ENCODE results near the gene GPR4. TPM values are rescaled to one million over a fixed set of nuclear protein-coding genes. Genes with fewer than 3 reads are reported as not detected.
"Not testable (repeated sequence)": the region's sequence is repeated elsewhere in the genome, so short reads cannot be mapped to it uniquely, and the experiment has no call there.

GPR4 gene
- total and polyA plus RNA-seq, 8 donors = 2.4 to 9.5 (median 4.4) TPM

DNA sequence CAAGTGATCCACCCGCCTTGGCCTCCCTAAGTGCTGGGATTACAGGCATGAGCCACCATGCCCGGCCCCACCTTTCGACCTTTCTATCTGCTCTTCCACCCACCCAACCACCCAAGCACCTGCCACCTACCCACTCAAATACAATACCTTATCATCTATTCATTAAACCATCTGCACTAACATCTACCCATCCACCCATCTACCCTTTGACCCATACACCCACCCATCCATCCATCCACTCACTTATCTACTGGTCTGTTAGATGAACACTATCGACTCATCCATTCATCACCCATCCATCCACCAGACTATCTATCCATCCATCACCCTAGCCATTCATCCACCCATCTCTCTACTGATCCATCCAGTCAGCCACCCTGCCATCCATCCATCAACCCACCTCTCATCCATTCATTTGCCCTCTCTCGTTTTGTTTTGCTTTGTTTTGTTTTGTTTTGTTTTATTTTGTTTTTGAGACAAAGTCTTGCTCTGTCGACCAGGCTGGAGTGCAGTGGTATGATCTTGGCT, 20.0 kb upstream of the GPR4 start:
- H3K4me1 ChIP-seq = no peaks in the 10 kb centered on the region
- no peak for ATAC-seq
- H3K27ac ChIP-seq = no peak overlapping the region
- DNase-seq = no peak
- H3K4me3 ChIP-seq = no peak overlapping the region
- no peaks in the 10 kb centered on the region for H3K9me3 ChIP-seq
- intact Hi-C loops (cut with DNase I) = no loop called here
- TF ChIP-seq, protein P1, sequence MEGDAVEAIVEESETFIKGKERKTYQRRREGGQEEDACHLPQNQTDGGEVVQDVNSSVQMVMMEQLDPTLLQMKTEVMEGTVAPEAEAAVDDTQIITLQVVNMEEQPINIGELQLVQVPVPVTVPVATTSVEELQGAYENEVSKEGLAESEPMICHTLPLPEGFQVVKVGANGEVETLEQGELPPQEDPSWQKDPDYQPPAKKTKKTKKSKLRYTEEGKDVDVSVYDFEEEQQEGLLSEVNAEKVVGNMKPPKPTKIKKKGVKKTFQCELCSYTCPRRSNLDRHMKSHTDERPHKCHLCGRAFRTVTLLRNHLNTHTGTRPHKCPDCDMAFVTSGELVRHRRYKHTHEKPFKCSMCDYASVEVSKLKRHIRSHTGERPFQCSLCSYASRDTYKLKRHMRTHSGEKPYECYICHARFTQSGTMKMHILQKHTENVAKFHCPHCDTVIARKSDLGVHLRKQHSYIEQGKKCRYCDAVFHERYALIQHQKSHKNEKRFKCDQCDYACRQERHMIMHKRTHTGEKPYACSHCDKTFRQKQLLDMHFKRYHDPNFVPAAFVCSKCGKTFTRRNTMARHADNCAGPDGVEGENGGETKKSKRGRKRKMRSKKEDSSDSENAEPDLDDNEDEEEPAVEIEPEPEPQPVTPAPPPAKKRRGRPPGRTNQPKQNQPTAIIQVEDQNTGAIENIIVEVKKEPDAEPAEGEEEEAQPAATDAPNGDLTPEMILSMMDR (IDR thresholded peaks at IDR 0.05) = no peak
- peaks cover 0 to 96% of the 10 kb centered on the region in 2 donors for H3K36me3 ChIP-seq
- H3K27me3 ChIP-seq = no peaks in the 10 kb centered on the region

DNA sequence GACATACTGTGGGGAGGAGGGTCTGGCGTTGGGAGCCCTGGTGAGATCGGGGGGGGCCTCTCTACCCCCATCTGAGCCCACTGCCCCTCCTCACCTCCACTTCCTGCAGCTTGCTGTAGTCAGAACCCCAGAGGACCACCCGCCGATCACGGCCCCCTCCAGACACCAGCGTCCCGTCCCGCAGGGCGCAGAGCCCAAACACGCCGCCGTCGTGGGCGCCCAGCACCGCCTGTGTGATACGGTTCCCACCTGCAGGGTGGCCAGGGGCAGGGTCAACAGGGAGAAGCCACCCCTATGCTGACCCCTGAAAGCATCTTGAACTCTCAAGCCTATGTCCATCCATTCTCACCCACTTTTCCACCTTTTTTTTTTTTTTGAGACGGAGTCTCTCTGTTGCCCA, 19.4 kb upstream of the GPR4 start:
- no peak overlapping the region for H3K27ac ChIP-seq
- TF ChIP-seq, protein P1 (IDR thresholded peaks at IDR 0.05) = no peak
- no peaks in the 10 kb centered on the region for H3K27me3 ChIP-seq
- no peaks in the 10 kb centered on the region for H3K4me1 ChIP-seq
- no peaks in the 10 kb centered on the region for H3K9me3 ChIP-seq
- intact Hi-C loops (cut with DNase I) = no loop called here
- H3K36me3 ChIP-seq = peaks cover 0 to 98% of the 10 kb centered on the region in 2 donors
- no peak for DNase-seq
- ATAC-seq = no peak
- H3K4me3 ChIP-seq = no peak overlapping the region

DNA sequence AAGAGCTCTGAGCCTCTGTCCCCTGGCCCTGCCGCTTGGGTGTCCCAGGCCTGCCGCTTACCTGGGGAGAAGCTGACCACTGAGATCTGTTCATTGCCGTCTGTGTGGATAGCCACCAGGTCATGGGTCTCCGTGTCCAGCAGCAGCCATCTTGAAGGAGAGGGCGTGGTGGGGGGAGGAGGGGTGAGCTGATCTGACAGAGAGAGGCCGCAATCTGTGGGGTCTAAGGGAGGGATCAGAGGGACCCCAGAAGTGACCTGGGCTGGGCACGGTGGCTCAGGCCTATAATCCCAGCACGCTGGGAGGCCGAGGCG, 14.6 kb upstream of the GPR4 start:
- H3K4me3 ChIP-seq = no peak overlapping the region
- no peak for DNase-seq
- ATAC-seq = no peak
- H3K36me3 ChIP-seq = peaks cover 0 to 86% of the 10 kb centered on the region in 2 donors
- no peaks in the 10 kb centered on the region for H3K27me3 ChIP-seq
- H3K27ac ChIP-seq = no peak overlapping the region
- no peaks in the 10 kb centered on the region for H3K9me3 ChIP-seq
- peaks cover 0 to 20% of the 10 kb centered on the region in 2 donors for H3K4me1 ChIP-seq
- TF ChIP-seq, protein P1 (IDR thresholded peaks at IDR 0.05) = no peak
- intact Hi-C loops (cut with DNase I) = no loop called here

DNA sequence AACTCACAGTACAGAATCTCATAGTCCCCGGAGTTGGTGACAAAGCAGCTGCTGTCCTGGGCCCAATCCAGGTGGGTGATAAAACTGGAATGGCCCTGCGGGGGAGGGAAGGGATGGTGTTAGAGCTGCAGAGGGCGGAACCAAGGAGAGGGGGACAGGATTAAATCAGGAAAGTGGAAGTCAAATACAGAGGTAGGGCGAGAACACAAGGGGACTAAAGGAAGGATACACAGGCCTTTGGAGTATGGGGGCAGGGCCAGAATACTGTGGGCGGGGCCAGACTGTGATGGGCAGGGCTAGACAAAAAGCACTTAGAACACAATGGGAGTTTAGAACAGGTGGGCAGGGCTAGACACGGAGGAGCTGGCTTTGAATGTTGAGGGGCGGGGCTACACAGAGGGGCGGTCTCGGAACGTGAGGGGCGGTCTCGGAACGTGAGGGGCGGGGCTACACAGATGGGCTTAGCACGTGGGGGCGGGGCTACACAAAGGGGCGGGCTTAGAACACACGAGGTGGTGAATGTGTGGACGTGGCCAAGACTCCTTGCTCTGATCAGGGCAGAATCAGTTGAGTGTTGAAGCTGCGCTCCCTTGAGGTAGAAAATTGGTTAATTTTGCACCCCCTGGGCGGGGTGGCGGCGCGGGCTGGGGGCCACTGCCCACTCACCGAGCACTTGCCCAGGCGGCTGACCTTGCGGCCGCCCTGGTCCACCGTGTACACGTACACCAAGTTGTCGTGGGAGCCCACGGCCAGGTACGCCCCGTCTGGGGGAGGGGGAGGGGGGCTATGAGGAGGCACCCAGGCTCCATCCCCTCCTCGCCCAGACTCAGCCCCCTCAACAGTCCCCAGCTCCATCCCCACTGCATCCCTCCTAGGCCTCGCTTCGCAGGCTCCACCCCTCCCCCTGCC, 14.0 kb upstream of the GPR4 start:
- H3K4me3 ChIP-seq = no peak overlapping the region
- H3K9me3 ChIP-seq = no peaks in the 10 kb centered on the region
- H3K4me1 ChIP-seq = peaks cover 0 to 20% of the 10 kb centered on the region in 2 donors
- TF ChIP-seq, protein P1 (IDR thresholded peaks at IDR 0.05) = no peak
- no peak overlapping the region for H3K27ac ChIP-seq
- H3K27me3 ChIP-seq = no peaks in the 10 kb centered on the region
- intact Hi-C loops (cut with DNase I) = no loop called here
- ATAC-seq (peak; percentile 80), DNase-seq (peak; percentile 36 to 88 (median 69))
- H3K36me3 ChIP-seq = peaks cover 0 to 86% of the 10 kb centered on the region in 2 donors

DNA sequence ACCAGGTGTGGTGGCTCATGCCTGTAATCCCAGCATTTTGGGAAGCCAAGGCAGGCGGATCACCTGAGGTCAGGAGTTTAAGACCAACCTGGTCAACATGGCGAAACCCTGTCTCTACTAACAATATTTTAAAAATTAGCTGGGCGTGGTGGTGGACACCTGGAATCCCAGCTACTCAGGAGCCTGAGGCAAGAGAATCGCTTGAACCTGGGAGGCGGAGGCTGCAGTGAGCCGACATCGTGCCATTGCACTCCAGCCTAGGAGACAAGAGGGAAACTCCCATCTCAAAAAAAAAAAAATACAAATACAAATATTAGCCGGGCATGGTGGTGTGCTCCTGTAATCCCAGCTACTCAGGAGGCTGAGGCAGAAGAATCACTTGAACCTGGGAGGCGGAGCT, 13.0 kb upstream of the GPR4 start:
- H3K27me3 ChIP-seq; H3K9me3 ChIP-seq; H3K4me3 ChIP-seq; intact Hi-C loops (cut with DNase I); ATAC-seq; DNase-seq: not testable (repeated sequence)
- Histone ChIP-seq H3K4me1 (peaks cover 0 to 20% of the 10 kb centered on the region in 2 donors), H3K27ac (peak overlapping the region in 1 of 2 donors; percentile 59), H3K36me3 (peaks cover 0 to 86% of the 10 kb centered on the region in 2 donors)

All from left lung (tissue), 10 donors.